HG03432 (cell line): ENCODE data around the gene RNF224.
A peak's percentile ranks its signal among the peaks of the same experiment; 100 is the strongest.

ENCODE experiments used
- ATAC-seq: cut with Tn5 transposase; IDR thresholded peaks from one replicate; pipeline ENCODE4 v1.9.1; 2021; ENCODE audit warnings: mild to moderate bottlenecking, moderate library complexity; ENCODE audit not compliant: unreplicated experiment

Gene RNF224

GRCh38 chr9:137225699-137226331 is 1.5 kb upstream of the RNF224 start:
- no peak for ATAC-seq

- ATAC-seq = no peak
Measured at GRCh38 chr9:137226338-137227053, 806 bp upstream of the RNF224 start.

DNA sequence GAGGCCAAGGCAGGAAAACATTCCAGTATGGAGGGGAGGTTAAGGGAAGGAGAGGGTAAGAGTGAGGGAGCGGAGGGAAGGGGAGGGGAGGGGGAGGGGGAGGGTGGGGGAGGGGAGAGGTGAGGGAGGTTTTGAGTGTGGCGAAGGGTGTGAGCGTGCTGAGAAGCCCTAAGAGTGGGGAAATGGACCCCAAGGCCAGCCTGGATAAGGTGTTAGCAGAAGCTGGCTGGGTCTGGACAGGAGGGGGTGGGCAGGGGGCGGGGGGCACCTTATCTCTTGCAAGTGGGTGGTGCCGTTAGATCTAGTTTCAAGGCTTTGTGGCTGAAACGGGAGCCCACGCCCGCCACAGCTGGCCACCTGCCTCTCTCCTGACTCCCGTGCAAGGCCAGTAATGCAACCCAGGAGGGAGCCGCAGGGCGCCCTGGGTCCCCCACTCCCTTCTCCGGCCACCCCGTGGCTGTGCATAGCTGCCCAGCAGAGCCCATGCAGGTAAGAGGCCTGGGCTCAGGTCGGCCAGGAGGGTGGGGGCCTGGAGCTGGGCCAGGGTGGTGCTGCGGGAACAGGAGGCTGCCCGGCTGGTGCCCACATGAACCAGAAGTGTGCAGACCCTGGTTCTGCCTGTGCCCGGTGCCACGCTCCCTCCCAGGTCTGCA is 677 bp downstream of the RNF224 start:
- no peak for ATAC-seq

- ATAC-seq = no peak
Measured at GRCh38 chr9:137228506-137228967, 1.2 kb downstream of the RNF224 start.

DNA sequence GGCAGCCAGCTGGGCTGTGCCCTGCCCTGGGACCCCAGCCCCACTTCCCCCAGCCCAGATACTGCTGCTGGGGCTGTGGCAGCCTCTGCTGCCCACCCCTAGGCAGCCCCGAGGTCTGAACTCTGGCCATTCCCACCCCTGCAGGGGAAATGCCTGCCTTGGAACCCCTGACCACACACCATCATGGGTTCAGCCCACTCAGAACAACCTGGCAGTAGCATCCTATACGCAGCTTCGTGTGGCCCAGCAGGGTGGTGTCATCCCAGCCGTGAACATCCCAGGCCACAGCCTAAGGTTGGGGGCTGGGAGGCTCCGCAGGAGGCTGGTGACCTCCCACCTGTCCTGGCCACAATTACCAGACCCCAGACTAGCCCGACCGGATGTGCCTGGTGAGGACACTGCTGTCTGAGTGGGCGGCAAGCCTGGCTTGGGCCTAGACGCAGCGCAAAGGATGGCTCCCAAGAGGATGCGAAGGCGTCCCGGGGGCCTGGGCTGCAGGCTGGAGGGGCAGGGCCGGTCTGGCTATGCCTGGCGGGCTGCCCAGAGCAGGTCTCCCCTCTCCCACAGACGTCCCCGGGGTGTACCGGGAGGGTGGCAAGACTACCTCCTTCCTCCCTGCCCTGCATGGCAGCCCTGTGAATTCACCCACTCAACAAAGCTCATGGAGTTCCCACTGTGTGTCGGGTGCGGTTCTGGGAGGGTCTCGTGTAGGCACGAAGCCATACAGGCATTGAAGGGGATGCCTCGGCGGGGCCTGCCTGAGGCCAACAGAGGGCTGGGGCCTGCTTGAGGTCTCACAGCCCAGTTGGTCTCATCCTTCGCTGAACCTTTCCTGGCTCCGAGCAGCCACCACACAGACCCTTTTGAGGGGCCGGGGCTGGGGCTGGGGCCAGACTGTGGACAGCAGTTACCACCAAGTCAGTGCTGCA is 1.9 kb downstream of the RNF224 start:
- ATAC-seq = no peak

DNA sequence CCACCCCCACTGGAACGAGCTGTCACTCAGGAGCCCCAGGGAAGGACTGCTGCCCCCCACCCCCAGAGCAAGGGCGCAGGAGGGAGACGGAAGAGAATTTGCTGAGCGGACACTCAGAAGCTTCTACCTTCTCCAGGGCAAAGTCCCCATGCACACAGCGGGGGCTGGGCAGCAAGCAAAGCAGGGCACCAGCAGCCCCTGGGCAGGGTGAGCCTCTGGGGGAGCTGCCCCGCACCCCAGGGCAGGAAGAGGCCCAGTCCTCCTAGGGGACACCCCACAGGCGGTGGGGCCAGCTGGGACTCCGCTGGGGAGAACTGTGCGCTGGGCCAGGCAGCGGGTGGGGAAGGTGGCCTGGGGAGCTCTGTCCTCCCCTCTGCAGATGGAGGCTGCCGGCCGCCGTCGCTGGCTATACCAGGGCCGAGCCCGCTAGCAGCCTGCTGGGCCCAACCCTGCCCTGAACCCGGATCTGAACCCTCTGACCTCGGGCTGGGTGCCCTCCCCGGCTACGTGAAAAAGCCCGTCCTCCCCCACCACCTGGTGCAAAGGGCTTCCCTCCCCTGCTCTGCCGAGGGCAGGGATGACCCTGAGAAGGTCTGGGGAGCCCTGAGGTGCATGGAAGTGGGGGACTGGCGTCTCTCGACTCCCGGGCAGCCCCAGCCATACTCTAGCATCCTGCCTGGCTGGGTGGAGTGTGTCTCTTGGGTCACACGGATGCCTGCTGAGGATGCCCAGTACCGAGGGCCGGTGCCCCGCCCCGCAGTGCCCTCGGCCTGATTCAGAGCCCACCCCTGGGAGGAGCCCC is 2.8 kb downstream of the RNF224 start:
- no peak for ATAC-seq

GRCh38 chr9:137230705-137231371 is 3.5 kb downstream of the RNF224 start, which contains the start of gene SLC34A3:
Gene SLC34A3 (plus strand): TSS chr9:137230901. CDS start chr9:137231703, 802 bp downstream.
- ATAC-seq = no peak

GRCh38 chr9:137231372-137232039 is 4.2 kb downstream of the RNF224 start:
- ATAC-seq = no peak

DNA sequence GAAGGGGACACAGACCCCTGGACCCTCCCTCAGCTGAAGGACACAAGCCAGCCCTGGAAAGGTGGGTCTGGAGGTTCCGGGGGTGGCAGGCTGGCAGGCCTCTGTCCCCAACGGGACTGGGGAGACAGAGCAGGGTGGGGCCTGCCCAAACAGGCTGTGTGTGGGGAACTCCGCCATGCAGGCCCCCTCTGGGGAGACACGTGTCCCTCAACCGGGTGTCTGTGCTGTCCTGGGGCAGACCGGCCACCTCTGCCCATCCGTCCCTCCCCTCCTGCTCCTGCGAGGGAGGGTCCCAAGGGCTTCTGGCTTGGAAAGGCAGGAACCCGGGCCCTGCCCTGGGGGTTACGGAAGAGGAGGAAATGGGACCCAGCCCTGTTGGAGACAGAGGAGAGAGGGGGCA is 4.8 kb downstream of the RNF224 start:
- ATAC-seq = no peak

DNA sequence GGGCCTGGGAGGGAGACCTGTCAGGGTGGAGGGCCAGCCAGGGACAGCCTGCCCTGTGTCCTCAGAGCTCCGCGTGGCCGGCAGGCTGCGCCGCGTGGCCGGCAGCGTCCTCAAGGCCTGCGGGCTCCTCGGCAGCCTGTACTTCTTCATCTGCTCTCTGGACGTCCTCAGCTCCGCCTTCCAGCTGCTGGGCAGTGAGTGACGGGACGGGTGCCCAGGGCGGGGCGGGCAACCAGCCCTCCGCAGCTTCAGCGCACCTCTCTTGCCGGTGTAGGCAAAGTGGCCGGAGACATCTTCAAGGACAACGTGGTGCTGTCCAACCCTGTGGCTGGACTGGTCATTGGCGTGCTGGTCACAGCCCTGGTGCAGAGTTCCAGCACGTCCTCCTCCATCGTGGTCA is 5.2 kb downstream of the RNF224 start:
- no peak for ATAC-seq

DNA sequence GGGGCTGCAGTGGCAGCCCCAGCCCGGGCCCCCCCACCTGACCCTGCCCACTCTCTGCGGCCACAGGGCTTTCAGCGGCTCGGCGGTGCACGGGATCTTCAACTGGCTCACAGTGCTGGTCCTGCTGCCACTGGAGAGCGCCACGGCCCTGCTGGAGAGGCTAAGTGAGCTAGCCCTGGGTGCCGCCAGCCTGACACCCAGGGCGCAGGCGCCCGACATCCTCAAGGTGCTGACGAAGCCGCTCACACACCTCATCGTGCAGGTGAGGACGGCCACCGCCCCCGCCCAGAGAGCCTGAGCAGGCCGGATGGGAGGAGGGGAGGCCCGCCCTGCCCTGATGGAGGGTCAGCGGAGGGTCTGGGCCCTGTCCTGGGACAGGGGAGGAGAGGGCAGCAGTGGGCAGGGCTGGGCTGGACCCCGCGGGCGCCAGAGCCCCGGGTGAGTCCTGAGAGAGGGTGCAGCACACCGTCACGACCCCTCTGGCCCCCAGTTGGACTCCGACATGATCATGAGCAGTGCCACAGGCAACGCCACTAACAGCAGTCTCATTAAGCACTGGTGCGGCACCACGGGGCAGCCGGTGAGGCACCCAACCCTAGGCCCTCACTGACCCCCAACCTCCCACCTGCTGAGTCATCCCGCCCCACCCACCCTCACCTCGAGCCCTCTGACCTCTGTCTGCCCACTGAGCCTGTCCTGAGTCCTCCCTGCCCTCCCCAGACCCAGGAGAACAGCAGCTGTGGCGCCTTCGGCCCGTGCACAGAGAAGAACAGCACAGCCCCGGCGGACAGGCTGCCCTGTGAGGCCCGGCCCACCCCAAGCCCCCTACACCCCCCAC is 6.1 kb downstream of the RNF224 start:
- no peak for ATAC-seq

- no peak for ATAC-seq
Measured at GRCh38 chr9:137234055-137234697, 6.9 kb downstream of the RNF224 start.

- ATAC-seq = no peak
Measured at GRCh38 chr9:137234758-137235423, 7.6 kb downstream of the RNF224 start.

GRCh38 chr9:137235424-137236237 is 8.3 kb downstream of the RNF224 start:
- ATAC-seq = no peak

- ATAC-seq = peak; percentile 19
Measured at GRCh38 chr9:137236238-137236935, 9.1 kb downstream of the RNF224 start.
